K562 (cell line): ENCODE measurements around the gene SNX14. TPM values are rescaled to one million over a fixed set of nuclear protein-coding genes. Genes with fewer than 3 reads are reported as not detected.

Experiments used
- AFF1 ChIP-seq, 2 experiments: fragments of 450-650 bp; IDR thresholded peaks; 2 replicates each; pipeline ENCODE4 v1.6.1; 2018; ENCODE audit warnings: mild to moderate bottlenecking in 2 of 2, low read depth in 1 of 2; ENCODE audit not compliant: partially characterized antibody in 2 of 2
- CAMTA2 ChIP-seq: fragments of 250-450 bp; sonication (Bioruptor Pico); conservative IDR thresholded peaks from 2 replicates; pipeline ENCODE4 v1.5.1; 2022
- EP300 ChIP-seq: IDR thresholded peaks from 2 replicates; pipeline ENCODE4 v1.6.1; 2012; ENCODE audit warnings: low read length, improper control_type of control experiment
- FOXP1 ChIP-seq: sonication (generic); formaldehyde crosslinking; IDR thresholded peaks from 2 replicates; pipeline ENCODE4 v1.8.0; 2022; ENCODE audit warnings: mild to moderate bottlenecking, missing genetic modification reagents
- GTF2B ChIP-seq: IDR thresholded peaks from 2 replicates; pipeline ENCODE4 v1.6.1; 2011; ENCODE audit not compliant: insufficient read length; ENCODE audit errors: extremely low read depth
- NBN ChIP-seq: fragments of 450-650 bp; IDR thresholded peaks from 2 replicates; pipeline ENCODE4 v1.6.1; 2016; ENCODE audit warnings: low read depth, mild to moderate bottlenecking
- NFYB ChIP-seq: IDR thresholded peaks from 2 replicates; pipeline ENCODE4 v1.6.1; 2011; ENCODE audit warnings: mild to moderate bottlenecking, moderate library complexity; ENCODE audit not compliant: insufficient read length; ENCODE audit errors: extremely low read depth
- PBX2 ChIP-seq, 2 experiments: IDR thresholded peaks in 1 of 2; conservative IDR thresholded peaks in 1 of 2; 2 replicates each; pipeline ENCODE4 v1.6.1; 2016; ENCODE audit warnings: low read depth in 2 of 2, mild to moderate bottlenecking in 1 of 2, missing compliant biosample characterization in 1 of 2, missing genetic modification characterization in 1 of 2, moderate library complexity in 1 of 2
- PTBP1 ChIP-seq: fragments of 200-400 bp; formaldehyde crosslinking; IDR thresholded peaks from 2 replicates; pipeline ENCODE4 v1.6.1; 2017; ENCODE audit warnings: low read depth, low read length
- RERE ChIP-seq: sonication (generic); formaldehyde crosslinking; IDR thresholded peaks from 2 replicates; pipeline ENCODE4 v1.8.0; 2023; ENCODE audit warnings: missing genetic modification reagents, mild to moderate bottlenecking, borderline replicate concordance
- SETDB1 ChIP-seq: IDR thresholded peaks from one replicate; pipeline ENCODE4 v1.6.1; 2012; ENCODE audit warnings: low read length, control low read depth, inconsistent platforms
- TBP ChIP-seq: optimal IDR thresholded peaks from 2 replicates; pipeline ENCODE3; 2011; ENCODE audit warnings: low read depth, low read length, improper control_type of control experiment
- TEAD2 ChIP-seq: fragments of 450-650 bp; IDR thresholded peaks from 2 replicates; pipeline ENCODE4 v1.6.1; 2016; ENCODE audit warnings: missing genetic modification characterization, control low read depth, missing compliant biosample characterization
- polyA plus RNA-seq, 8 experiments: library from polyadenylated mRNA; depleted of rRNA in 4 of 8; stranded (reverse) in 5 of 8; unstranded in 3 of 8; fragments of >200 nt; fragmentation: Nextera tagmentation in 2 of 8; fragmentation: Illumina TruSeq in 1 of 8; extraction: Ambion mirVana in 2 of 8; extraction: Trizol in 1 of 8; gene quantifications; 2 replicates each; pipeline versions ENCODE4 v1.2.1 to v1.2.3, GENCODE V29; 2011 to 2014; ENCODE audit warnings: inconsistent platforms in 1 of 8, missing spikeins in 1 of 8
- total RNA-seq, 7 experiments: library from RNA; depleted of rRNA in 6 of 7; stranded (reverse); fragments of >200 nt in 6 of 7; fragmentation: Illumina TruSeq in 2 of 7; extraction: Trizol in 2 of 7; gene quantifications; 2 replicates each; pipeline versions ENCODE4 v1.2.1 to v1.2.3, GENCODE V29; 2011 to 2021; ENCODE audit warnings: low replicate concordance in 1 of 7

Gene SNX14
- total and polyA plus RNA-seq, 9 of the 15 experiments (the other 6 are each of a cell fraction or from before 2014, with no cell fraction given): 46.5 to 140 (median 71.2) TPM

GRCh38 chr6:85642774-85643536 lies 49.3 kb upstream of the SNX14 start, which contains the start of gene SYNCRIP (continued):
- TF ChIP-seq PBX2 (CRISPR knock-in tag; IDR thresholded peaks at IDR 0.05; ENCODE audit: low read depth) (no peak), PBX2 (tag; conservative IDR thresholded peaks at IDR 0.05; ENCODE audit: low read depth) (no peak), AFF1 (IDR thresholded peaks at IDR 0.05; ENCODE audit: low read depth in 1 of 2, partially characterized antibody in 2 of 2) (peak; percentile 40 to 63), FOXP1 (CRISPR knock-in tag) (no peak), NFYB (no peak), TBP (peak; percentile 60), SETDB1 (no peak), TEAD2 (tag) (no peak), RERE (CRISPR knock-in tag) (no peak), EP300 (peak; percentile 19; the same call in 1 of the 2 replicates), CAMTA2 (CRISPR knock-in tag) (no peak), GTF2B (no peak), NBN (peak; percentile 97), PTBP1 (no peak; the same call in 1 of the 2 replicates)
